ENCODE data around the gene LMNA.

DNA sequence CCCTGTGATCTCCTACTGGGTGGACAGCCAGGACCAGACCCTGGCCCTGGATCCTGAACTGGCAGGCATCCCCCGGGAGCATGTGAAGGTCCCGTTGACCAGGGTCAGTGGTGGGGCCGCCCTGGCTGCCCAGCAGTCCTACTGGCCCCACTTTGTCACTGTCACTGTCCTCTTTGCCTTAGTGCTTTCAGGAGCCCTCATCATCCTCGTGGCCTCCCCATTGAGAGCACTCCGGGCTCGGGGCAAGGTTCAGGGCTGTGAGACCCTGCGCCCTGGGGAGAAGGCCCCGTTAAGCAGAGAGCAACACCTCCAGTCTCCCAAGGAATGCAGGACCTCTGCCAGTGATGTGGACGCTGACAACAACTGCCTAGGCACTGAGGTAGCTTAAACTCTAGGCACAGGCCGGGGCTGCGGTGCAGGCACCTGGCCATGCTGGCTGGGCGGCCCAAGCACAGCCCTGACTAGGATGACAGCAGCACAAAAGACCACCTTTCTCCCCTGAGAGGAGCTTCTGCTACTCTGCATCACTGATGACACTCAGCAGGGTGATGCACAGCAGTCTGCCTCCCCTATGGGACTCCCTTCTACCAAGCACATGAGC, 62.2 kb downstream of the LMNA start:
- TF ChIP-seq POLR2A (IDR thresholded peaks at IDR 0.05), result no peak
- TF ChIP-seq, protein P1, sequence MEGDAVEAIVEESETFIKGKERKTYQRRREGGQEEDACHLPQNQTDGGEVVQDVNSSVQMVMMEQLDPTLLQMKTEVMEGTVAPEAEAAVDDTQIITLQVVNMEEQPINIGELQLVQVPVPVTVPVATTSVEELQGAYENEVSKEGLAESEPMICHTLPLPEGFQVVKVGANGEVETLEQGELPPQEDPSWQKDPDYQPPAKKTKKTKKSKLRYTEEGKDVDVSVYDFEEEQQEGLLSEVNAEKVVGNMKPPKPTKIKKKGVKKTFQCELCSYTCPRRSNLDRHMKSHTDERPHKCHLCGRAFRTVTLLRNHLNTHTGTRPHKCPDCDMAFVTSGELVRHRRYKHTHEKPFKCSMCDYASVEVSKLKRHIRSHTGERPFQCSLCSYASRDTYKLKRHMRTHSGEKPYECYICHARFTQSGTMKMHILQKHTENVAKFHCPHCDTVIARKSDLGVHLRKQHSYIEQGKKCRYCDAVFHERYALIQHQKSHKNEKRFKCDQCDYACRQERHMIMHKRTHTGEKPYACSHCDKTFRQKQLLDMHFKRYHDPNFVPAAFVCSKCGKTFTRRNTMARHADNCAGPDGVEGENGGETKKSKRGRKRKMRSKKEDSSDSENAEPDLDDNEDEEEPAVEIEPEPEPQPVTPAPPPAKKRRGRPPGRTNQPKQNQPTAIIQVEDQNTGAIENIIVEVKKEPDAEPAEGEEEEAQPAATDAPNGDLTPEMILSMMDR (IDR thresholded peaks at IDR 0.05), result no peak
- no peak for TF ChIP-seq EP300 (IDR thresholded peaks at IDR 0.05)
- no peak for TF ChIP-seq POLR2AphosphoS5 (IDR thresholded peaks at IDR 0.05)
